Adipose tissue (tissue), 3 donors: ENCODE results near the gene PCSK1N. TPM values are rescaled to one million over a fixed set of nuclear protein-coding genes. Genes with fewer than 3 reads are reported as not detected.

Experiments used
- H3K27ac ChIP-seq: one replicate; pipeline ENCODE4 v1.5.1; 2013; ENCODE audit warnings: low read depth, low read length
- WGBS, 3 donors: extraction: QIAGEN DNeasy Blood & Tissue Kit; methylation state at CpG; one replicate each; pipeline ENCODE4 v1.1.7; 2013; 5-methylcytosine and 5-hydroxymethylcytosine counted together
- polyA plus RNA-seq, 3 donors: library from polyadenylated mRNA; stranded (reverse); fragments of 200-250 nt; gene quantifications; one replicate each; pipeline ENCODE4 v1.2.3, GENCODE V29; 2013
- donor health status: healthy with polysubstance abuse.
- donor health status: Bipolar disorder and iron deficiency.
- donor health status: healthy.

Gene PCSK1N
- polyA plus RNA-seq, 3 donors, result 1.8 to 53.2 TPM; not detected in 1

- 76 to 79% (median 76%) methylated on average over 2 of the region's 2 CpGs for WGBS, 3 donors
- no peak overlapping the region for H3K27ac ChIP-seq
Measured at GRCh38 chrX:48798318-48798717, 37.1 kb downstream of the PCSK1N start.

GRCh38 chrX:48794911-48795515 is 40.4 kb downstream of the PCSK1N start:
- 64 to 69% (median 65%) methylated on average over 4 to 8 of the region's 8 CpGs for WGBS, 3 donors
- no peak overlapping the region for H3K27ac ChIP-seq

GRCh38 chrX:48794340-48794910 is 41.0 kb downstream of the PCSK1N start:
- WGBS, 3 donors, result 78 to 89% (median 83%) methylated on average over 10 to 12 of the region's 12 CpGs
- no peak overlapping the region for H3K27ac ChIP-seq

DNA sequence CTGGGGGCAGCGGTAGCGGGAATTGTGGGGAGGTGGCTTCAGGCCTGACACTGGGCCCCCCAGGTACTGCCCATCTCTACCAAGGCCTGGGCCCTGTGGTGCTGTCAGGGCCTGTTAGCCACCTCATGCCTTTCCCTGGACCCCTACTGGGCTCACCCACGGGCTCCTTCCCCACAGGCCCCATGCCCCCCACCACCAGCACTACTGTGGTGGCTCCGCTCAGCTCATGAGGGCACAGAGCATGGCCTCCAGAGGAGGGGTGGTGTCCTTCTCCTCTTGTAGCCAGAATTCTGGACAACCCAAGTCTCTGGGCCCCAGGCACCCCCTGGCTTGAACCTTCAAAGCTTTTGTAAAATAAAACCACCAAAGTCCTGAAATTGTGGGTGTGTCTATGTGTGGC is 41.5 kb downstream of the PCSK1N start:
- WGBS, 3 donors, result 72 to 95% (median 90%) methylated on average over 3 to 4 of the region's 4 CpGs
- H3K27ac ChIP-seq, result no peak overlapping the region

DNA sequence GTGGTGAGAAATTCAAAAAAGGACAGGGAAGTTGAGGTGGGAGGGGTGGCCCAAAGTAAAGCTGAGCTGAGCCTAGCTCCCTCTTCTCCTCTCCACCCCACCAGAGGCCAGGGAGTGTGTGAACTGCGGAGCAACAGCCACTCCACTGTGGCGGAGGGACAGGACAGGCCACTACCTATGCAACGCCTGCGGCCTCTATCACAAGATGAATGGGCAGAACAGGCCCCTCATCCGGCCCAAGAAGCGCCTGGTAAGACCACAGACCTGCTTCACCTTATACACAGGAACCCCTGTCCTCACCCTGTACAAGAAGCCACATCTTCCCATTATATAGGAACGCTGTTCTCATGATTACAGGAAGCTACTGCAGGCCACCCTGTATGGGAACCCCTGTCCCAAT is 43.2 kb downstream of the PCSK1N start:
- 78 to 90% (median 85%) methylated on average over 7 of the region's 7 CpGs for WGBS, 3 donors
- H3K27ac ChIP-seq, result no peak overlapping the region

GRCh38 chrX:48791063-48791820 is 44.2 kb downstream of the PCSK1N start:
- no peak overlapping the region for H3K27ac ChIP-seq
- 80 to 91% (median 84%) methylated on average over 8 to 11 of the region's 11 CpGs for WGBS, 3 donors

DNA sequence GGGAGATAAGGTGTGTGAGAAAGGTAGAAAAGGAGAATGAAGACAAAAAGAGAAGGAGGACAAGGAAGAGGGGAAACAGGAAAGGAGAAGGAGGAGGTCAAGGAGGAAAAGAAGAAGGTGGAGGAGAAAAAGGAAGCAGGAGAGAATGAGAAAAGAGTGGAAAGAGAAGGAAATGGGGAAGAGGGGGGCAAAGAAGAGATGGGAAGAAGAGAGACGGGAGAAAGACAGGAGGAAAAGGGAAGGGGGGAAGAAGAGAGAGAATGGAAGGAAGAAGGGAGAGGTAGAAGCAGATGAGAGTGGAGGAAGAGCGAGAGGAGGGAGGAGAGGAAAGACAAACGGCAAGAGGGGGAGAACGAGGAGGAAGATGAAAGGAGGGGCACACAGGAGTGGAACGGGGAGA is 44.9 kb downstream of the PCSK1N start:
- WGBS, 3 donors, result 40 to 62% (median 58%) methylated on average over 5 of the region's 5 CpGs
- H3K27ac ChIP-seq, result no peak overlapping the region

DNA sequence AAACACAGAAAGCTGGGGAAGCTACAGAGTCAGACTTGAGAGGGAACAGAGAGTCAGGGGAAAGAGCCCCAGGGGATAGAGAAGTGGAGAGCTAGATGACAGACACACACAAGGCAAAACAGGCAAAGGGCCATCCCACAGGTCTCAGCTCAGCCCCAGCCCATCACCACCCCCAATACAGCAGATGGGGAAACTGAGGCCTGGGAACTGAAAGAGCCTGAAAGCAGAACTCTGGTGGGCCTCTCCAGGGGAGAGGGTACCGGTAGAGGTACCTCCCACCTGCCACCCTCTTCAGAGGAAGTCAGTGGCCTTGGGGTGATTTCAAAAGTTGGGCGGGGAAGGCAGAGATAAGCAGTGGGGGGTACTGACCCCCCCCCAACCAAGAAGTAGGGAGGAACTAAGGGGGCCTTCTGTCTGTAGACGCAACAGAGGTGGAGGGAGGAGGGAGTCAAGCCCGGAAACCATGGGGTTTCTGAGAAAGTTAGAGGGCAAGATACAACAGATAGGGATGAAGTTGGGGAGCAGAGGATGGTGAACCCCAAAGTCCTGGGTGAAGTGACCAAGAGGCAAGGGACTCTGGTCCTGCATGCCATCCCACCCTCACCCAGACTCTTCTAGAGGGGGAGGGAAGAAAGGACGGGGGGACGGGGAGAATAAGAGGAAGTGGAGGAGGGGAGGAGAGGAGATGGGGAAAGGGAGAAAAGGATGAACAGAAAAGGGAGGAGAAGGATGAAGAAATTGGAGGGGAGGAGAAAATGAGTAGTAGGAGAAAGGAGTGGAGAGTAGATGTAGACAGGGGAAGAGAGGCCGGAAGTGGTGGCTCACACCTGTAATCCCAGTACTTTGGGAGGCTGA is 45.8 kb downstream of the PCSK1N start:
- no peak overlapping the region for H3K27ac ChIP-seq
- 48 to 60% (median 50%) methylated on average over 6 to 7 of the region's 7 CpGs for WGBS, 3 donors

DNA sequence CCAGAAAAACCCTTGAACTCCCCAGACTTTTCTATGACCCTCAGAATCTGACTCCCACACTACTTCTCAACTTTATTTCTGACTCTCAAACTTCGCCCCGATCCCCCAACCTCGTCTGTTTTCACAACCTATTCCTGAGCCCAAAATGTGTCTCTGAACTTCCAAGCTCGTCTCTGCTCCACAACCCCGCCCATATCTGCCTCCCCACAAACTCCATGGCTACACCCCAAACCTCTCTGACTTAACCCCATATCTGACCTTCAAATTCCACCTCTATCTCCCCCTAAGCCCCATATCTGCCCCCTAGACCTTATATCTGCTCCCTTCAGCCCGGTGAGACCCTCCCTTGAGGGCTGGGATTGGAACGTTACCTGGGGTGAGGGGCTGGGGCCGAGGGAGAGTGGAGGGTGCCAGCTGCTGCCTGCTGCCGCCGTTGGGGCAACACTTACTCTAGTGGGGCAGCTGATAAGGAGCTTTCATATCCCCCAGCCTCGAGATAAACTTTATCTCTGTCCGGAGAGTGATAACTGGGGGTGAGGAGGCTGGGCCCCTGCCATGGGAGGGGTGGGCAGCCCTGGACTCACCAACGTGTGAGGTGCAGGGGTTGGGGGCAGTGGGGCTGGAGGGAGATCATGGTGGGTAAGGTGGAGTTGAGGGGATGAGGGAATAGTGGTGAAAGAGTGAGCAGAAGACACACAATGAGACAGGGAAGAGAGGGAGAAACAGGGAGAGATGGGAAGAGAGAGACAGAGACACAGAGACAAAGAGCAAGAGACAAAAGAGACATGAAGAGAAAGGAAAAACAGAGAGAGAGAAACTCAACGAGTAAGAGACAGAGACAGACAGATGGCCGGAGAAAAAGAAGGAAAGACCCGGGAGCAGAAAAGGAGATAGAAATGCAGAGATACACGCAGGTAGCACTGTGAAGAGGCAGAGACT is 47.6 kb downstream of the PCSK1N start:
- 45 to 60% (median 58%) methylated on average over 17 of the region's 17 CpGs for WGBS, 3 donors

DNA sequence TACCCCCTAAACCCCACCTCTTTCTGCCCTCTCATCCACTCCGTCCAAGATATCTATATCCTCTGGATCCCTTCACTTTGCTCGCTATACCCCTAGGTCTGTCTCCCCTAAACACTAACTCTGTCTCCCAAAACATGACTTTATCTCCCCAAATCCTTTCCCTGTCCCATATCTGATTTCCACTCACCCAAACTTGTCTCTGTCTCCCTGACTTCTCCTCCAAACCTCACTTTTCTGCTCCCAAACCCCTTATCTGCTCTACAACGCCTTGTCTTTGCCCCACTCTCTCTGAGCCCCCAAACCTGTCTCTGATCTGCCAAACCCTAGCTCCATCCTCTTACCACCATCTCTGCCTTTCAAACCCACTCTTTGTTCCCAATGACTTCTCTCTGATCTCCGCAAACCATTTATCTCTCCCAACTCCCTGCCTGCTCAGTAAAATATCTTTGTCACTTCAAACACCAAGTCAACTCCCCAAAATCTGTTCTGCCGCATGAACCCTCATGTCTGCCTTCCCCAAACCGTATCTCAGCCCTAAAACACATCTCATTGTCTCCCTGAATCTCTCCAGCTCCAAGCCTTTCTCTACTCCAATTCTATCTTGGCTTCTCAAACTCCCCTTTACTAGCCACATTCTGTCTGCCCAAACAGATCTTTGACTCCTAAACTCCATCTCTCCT is 48.4 kb downstream of the PCSK1N start:
- WGBS, 3 donors, result 66 to 84% (median 69%) methylated on average over 6 of the region's 6 CpGs
- H3K27ac ChIP-seq, result no peak overlapping the region

More for the DNA sequence above, 47.6 kb downstream of the PCSK1N start:
- no peak overlapping the region for H3K27ac ChIP-seq

GRCh38 chrX:48786341-48786800 is 49.0 kb downstream of the PCSK1N start, which contains the start of gene GATA1:
GATA1 (plus strand) TSS chrX:48786590; CDS start chrX:48791110, 4,520 bp downstream.
- WGBS, 3 donors, result 74 to 90% (median 88%) methylated on average over 3 to 7 of the region's 7 CpGs
- H3K27ac ChIP-seq, result no peak within 1 kb of the TSS

DNA sequence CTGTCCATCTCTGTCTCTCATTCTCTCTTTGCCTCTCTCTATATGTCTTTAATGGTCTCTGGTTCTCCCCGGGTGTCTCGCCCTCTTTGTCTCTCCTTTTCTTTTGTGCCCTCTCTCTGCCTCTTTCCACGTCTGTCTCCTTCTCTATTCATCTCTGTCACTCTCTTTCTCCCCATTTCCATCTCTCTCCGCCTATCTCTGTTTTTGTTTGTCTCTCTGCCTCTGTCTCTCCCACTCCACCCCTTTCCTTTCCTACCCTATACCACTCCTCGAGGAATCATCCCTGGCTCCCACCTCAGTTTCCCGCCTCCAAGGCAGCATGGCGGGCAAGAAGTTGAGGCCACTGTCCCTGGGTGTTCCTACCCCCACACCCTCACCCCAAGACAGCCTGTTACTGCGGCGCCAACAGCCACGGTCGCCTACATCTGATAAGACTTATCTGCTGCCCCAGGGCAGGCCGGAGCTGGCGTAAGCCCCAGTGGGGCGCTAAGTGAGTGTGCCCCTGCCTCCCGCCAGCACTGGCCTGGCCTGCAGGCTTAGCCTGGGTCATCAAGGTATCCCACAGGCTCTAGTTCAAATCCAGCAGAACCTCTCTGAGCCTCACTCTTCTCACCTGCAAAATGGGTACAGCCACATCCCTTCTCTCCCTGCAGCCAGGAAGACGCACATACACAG is 49.7 kb downstream of the PCSK1N start:
- 65 to 83% (median 79%) methylated on average over 14 to 16 of the region's 16 CpGs for WGBS, 3 donors
- H3K27ac ChIP-seq, result no peak overlapping the region

GRCh38 chrX:48785186-48785539 is 50.2 kb downstream of the PCSK1N start:
- no peak overlapping the region for H3K27ac ChIP-seq
- 92 to 100% methylated on average over 1 of the region's 1 CpG; no CpG with 5 or more reads in 1 of the 3 donors for WGBS, 3 donors

DNA sequence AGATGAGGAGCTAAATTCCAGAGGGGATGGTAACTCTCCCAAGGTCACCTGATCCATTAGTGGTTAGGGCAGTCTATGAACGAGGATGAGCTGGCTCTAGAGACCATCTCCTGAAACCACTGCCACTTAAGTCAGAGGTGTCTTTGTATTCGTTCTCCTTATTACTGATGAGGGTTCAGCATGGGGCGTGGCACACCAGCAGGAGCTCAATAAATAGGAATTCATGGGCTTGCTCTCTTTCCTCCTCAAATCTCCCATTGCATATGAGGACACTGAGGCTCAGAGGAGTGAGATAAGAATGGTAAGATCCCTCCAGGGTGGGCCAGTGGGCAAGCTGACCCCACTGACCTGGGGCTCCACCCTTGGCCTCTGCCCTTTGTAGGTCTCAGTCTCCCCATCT is 50.7 kb downstream of the PCSK1N start:
- no peak overlapping the region for H3K27ac ChIP-seq
- 53 to 64% (median 61%) methylated on average over 3 of the region's 3 CpGs for WGBS, 3 donors

DNA sequence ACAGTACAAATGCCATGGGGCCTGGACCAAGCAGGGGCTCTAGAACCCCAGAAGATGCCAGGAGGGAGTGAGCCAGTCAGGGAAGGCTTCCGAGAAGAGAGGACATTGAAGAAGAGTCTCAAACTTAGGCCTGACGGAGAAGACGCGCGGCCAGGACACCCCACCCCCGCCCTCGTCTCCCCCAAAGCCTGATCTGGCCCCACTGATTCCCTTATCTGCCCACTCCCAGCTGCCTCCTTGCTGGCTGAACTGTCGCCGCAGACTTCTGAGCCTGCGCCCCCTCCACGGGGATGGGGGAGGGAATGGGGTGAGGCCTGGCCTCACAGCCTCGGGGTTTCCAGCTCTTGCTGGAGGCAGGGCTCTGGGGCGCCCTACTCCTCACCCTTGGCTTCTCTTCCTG is 52.6 kb downstream of the PCSK1N start:
- 78 to 83% (median 80%) methylated on average over 7 to 13 of the region's 13 CpGs for WGBS, 3 donors
- H3K27ac ChIP-seq, result no peak overlapping the region

DNA sequence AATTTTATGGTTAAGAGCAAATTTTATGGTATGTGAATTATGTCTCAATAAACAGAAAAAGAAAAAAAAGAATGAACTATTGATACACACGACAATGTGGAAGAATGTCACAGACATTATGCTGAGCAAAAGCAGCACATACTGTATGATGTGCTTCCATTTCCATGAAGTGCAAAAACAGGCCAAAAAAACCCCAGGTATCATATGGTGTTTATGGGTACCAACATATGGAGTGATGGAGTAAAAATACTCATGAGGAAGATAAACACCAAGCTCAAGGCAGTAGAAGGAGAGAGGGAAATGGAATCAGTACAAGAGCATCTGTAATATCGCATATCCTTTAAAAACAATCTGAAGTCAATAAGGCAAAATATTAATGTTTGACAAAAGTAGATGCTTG is 53.2 kb downstream of the PCSK1N start:
- H3K27ac ChIP-seq, result no peak overlapping the region
- WGBS, 3 donors, result 59 to 93% (median 68%) methylated on average over 2 of the region's 2 CpGs

DNA sequence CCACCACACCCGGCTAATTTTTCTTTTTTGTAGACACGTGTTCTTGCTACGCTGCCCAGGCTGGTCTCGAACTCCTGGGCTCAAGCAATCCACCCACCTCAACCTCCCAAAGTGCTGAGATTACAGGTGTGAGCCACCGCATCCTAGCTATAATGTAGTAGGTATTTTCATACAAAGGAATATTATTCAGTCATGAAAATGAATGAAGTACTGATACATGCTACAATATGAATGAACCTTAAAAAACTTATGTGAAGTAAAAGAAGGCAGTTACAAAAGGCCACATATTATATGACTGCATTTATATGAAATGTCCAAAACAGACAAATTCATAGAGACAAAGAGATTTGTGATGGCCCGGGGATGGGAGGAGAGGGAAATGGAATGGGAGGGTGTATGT is 53.7 kb downstream of the PCSK1N start:
- WGBS, 3 donors, result 91 to 93% (median 93%) methylated on average over 6 of the region's 6 CpGs
- H3K27ac ChIP-seq, result no peak overlapping the region
